Stimulated activated memory B cell treated with anti-CD40 and anti-IgM and Interleukin-4, amounts not matched to agents 10 μg/mL and 1 μg/mL and 100 μg/mL, for 72 hours (primary cell): ENCODE data around the gene SIGLEC11.
A peak's percentile ranks its signal among the peaks of the same experiment; 100 is the strongest.

Experiments used
- ATAC-seq: fragments of 150-1000 bp; cut with Tn5 transposase; 2 replicates; pipeline ENCODE4 v1.10.0; 2021
- H3K27ac Mint-ChIP-seq: one replicate; pipeline ENCODE4 v1.8.0; 2022; ENCODE audit warnings: mild to moderate bottlenecking, mixed read lengths
- H3K27me3 Mint-ChIP-seq: one replicate; pipeline ENCODE4 v1.8.0; 2022; ENCODE audit warnings: mixed read lengths
- H3K36me3 Mint-ChIP-seq: one replicate; pipeline ENCODE4 v1.8.0; 2022; ENCODE audit warnings: mixed read lengths
- H3K4me1 Mint-ChIP-seq: one replicate; pipeline ENCODE4 v1.8.0; 2022; ENCODE audit warnings: mixed read lengths
- H3K4me3 Mint-ChIP-seq: one replicate; pipeline ENCODE4 v1.8.0; 2022; ENCODE audit warnings: mild to moderate bottlenecking, moderate library complexity, mixed read lengths
- H3K9me3 Mint-ChIP-seq: one replicate; pipeline ENCODE4 v1.8.0; 2022; ENCODE audit warnings: mixed read lengths

SIGLEC11 gene

GRCh38 chr19:49988433-49988832 is 27.5 kb upstream of the SIGLEC11 start:
- ATAC-seq, result no peak
- Mint-ChIP-seq H3K4me3 (no peak overlapping the region), H3K27me3 (no peaks in the 10 kb centered on the region), H3K4me1 (no peaks in the 10 kb centered on the region), H3K36me3 (peaks cover 63% of the 10 kb centered on the region), H3K27ac (no peak overlapping the region), H3K9me3 (peaks cover 6% of the 10 kb centered on the region)

- Mint-ChIP-seq H3K4me3 (no peak overlapping the region), H3K27ac (no peak overlapping the region), H3K36me3 (peaks cover 59% of the 10 kb centered on the region), H3K9me3 (peaks cover 6% of the 10 kb centered on the region), H3K4me1 (no peaks in the 10 kb centered on the region), H3K27me3 (no peaks in the 10 kb centered on the region)
- no peak for ATAC-seq
Observed at GRCh38 chr19:49988007-49988406, 27.0 kb upstream of the SIGLEC11 start.

GRCh38 chr19:49987159-49987698 is 26.3 kb upstream of the SIGLEC11 start:
- H3K36me3 Mint-ChIP-seq, result peaks cover 52% of the 10 kb centered on the region
- H3K9me3 Mint-ChIP-seq, result peaks cover 3% of the 10 kb centered on the region
- H3K27me3 Mint-ChIP-seq, result no peaks in the 10 kb centered on the region

GRCh38 chr19:49986354-49986753 is 25.4 kb upstream of the SIGLEC11 start:
- no peak for ATAC-seq
- Mint-ChIP-seq H3K4me3 (no peak overlapping the region), H3K4me1 (no peaks in the 10 kb centered on the region), H3K9me3 (peaks cover 3% of the 10 kb centered on the region), H3K27me3 (no peaks in the 10 kb centered on the region), H3K36me3 (peaks cover 56% of the 10 kb centered on the region), H3K27ac (no peak overlapping the region)

More at GRCh38 chr19:49987159-49987698, 26.3 kb upstream of the SIGLEC11 start:
- peak; percentile 78 for ATAC-seq
- Mint-ChIP-seq H3K27ac (no peak overlapping the region), H3K4me1 (no peaks in the 10 kb centered on the region), H3K4me3 (no peak overlapping the region)

- H3K36me3 Mint-ChIP-seq, result peaks cover 53% of the 10 kb centered on the region
- peaks cover 3% of the 10 kb centered on the region for H3K9me3 Mint-ChIP-seq
- H3K27me3 Mint-ChIP-seq, result no peaks in the 10 kb centered on the region
- no peaks in the 10 kb centered on the region for H3K4me1 Mint-ChIP-seq
- no peak overlapping the region for H3K27ac Mint-ChIP-seq
- H3K4me3 Mint-ChIP-seq, result no peak overlapping the region
- ATAC-seq, result no peak
Observed at GRCh38 chr19:49985871-49986270, 24.9 kb upstream of the SIGLEC11 start.

GRCh38 chr19:49984491-49984890 is 23.5 kb upstream of the SIGLEC11 start:
- H3K36me3 Mint-ChIP-seq, result peaks cover 57% of the 10 kb centered on the region

GRCh38 chr19:49983645-49984229 is 22.8 kb upstream of the SIGLEC11 start:
- no peak overlapping the region for H3K27ac Mint-ChIP-seq
- peak; percentile 88 for ATAC-seq

More at GRCh38 chr19:49984491-49984890, 23.5 kb upstream of the SIGLEC11 start:
- H3K4me3 Mint-ChIP-seq, result no peak overlapping the region
- no peak for ATAC-seq
- H3K27me3 Mint-ChIP-seq, result no peaks in the 10 kb centered on the region
- no peaks in the 10 kb centered on the region for H3K4me1 Mint-ChIP-seq
- no peak overlapping the region for H3K27ac Mint-ChIP-seq
- H3K9me3 Mint-ChIP-seq, result peaks cover 3% of the 10 kb centered on the region

GRCh38 chr19:49981603-49982593 is 20.9 kb upstream of the SIGLEC11 start:
- Mint-ChIP-seq H3K4me3 (no peak overlapping the region), H3K4me1 (no peaks in the 10 kb centered on the region), H3K36me3 (peaks cover 52% of the 10 kb centered on the region), H3K27ac (no peak overlapping the region), H3K27me3 (no peaks in the 10 kb centered on the region), H3K9me3 (no peaks in the 10 kb centered on the region)
- ATAC-seq, result no peak

More at GRCh38 chr19:49983645-49984229, 22.8 kb upstream of the SIGLEC11 start:
- Mint-ChIP-seq H3K4me3 (no peak overlapping the region), H3K27me3 (no peaks in the 10 kb centered on the region), H3K36me3 (peaks cover 52% of the 10 kb centered on the region), H3K9me3 (peaks cover 3% of the 10 kb centered on the region), H3K4me1 (no peaks in the 10 kb centered on the region)

- no peak overlapping the region for H3K4me3 Mint-ChIP-seq
- no peak overlapping the region for H3K27ac Mint-ChIP-seq
- H3K27me3 Mint-ChIP-seq, result no peaks in the 10 kb centered on the region
- no peaks in the 10 kb centered on the region for H3K4me1 Mint-ChIP-seq
- no peak for ATAC-seq
- H3K9me3 Mint-ChIP-seq, result no peaks in the 10 kb centered on the region
- H3K36me3 Mint-ChIP-seq, result peaks cover 58% of the 10 kb centered on the region
Observed at GRCh38 chr19:49978324-49978723, 17.4 kb upstream of the SIGLEC11 start.

- H3K4me1 Mint-ChIP-seq, result no peaks in the 10 kb centered on the region
- no peak overlapping the region for H3K27ac Mint-ChIP-seq
- no peak for ATAC-seq
- no peak overlapping the region for H3K4me3 Mint-ChIP-seq
- H3K36me3 Mint-ChIP-seq, result peaks cover 58% of the 10 kb centered on the region
- H3K27me3 Mint-ChIP-seq, result no peaks in the 10 kb centered on the region
- no peaks in the 10 kb centered on the region for H3K9me3 Mint-ChIP-seq
Observed at GRCh38 chr19:49977881-49978280, 16.9 kb upstream of the SIGLEC11 start.

GRCh38 chr19:49977076-49977475 is 16.1 kb upstream of the SIGLEC11 start:
- Mint-ChIP-seq H3K4me3 (no peak overlapping the region), H3K36me3 (peaks cover 58% of the 10 kb centered on the region), H3K27me3 (no peaks in the 10 kb centered on the region), H3K4me1 (no peaks in the 10 kb centered on the region), H3K9me3 (no peaks in the 10 kb centered on the region), H3K27ac (no peak overlapping the region)
- ATAC-seq, result no peak

GRCh38 chr19:49976496-49976895 is 15.5 kb upstream of the SIGLEC11 start:
- Mint-ChIP-seq H3K9me3 (no peaks in the 10 kb centered on the region), H3K4me3 (no peak overlapping the region), H3K27ac (no peak overlapping the region)

GRCh38 chr19:49975051-49975450 is 14.1 kb upstream of the SIGLEC11 start:
- H3K36me3 Mint-ChIP-seq, result peaks cover 40% of the 10 kb centered on the region
- no peak for ATAC-seq
- no peaks in the 10 kb centered on the region for H3K4me1 Mint-ChIP-seq
- no peak overlapping the region for H3K4me3 Mint-ChIP-seq
- H3K9me3 Mint-ChIP-seq, result no peaks in the 10 kb centered on the region
- H3K27ac Mint-ChIP-seq, result no peak overlapping the region
- no peaks in the 10 kb centered on the region for H3K27me3 Mint-ChIP-seq

More at GRCh38 chr19:49976496-49976895, 15.5 kb upstream of the SIGLEC11 start:
- H3K36me3 Mint-ChIP-seq, result peaks cover 52% of the 10 kb centered on the region
- no peaks in the 10 kb centered on the region for H3K27me3 Mint-ChIP-seq
- no peak for ATAC-seq
- H3K4me1 Mint-ChIP-seq, result no peaks in the 10 kb centered on the region

GRCh38 chr19:49973987-49974386 is 13.0 kb upstream of the SIGLEC11 start:
- Mint-ChIP-seq H3K27ac (no peak overlapping the region), H3K36me3 (peaks cover 39% of the 10 kb centered on the region), H3K9me3 (no peaks in the 10 kb centered on the region), H3K4me3 (no peak overlapping the region), H3K4me1 (no peaks in the 10 kb centered on the region), H3K27me3 (peaks cover 2% of the 10 kb centered on the region)
- no peak for ATAC-seq

- Mint-ChIP-seq H3K4me1 (no peaks in the 10 kb centered on the region), H3K4me3 (no peak overlapping the region), H3K36me3 (peaks cover 29% of the 10 kb centered on the region), H3K27ac (no peak overlapping the region), H3K9me3 (no peaks in the 10 kb centered on the region), H3K27me3 (peaks cover 9% of the 10 kb centered on the region)
- no peak for ATAC-seq
Observed at GRCh38 chr19:49972841-49973240, 11.9 kb upstream of the SIGLEC11 start.
